ENCODE results near the gene HOXA13. TPM values are rescaled to one million over a fixed set of nuclear protein-coding genes. Genes with fewer than 3 reads are reported as not detected.

Gene HOXA13
- polyA plus RNA-seq, 1 donor from 2014 or later, result not detected

- Histone ChIP-seq H3K4me3 (ENCODE audit: low read length) (no peak overlapping the region), H3F3A (ENCODE audit: insufficient read depth, low read length, poor library complexity, severe bottlenecking) (no peaks in the 10 kb centered on the region), H3K36me3 (ENCODE audit: insufficient read depth, low read length) (no peaks in the 10 kb centered on the region), H4K20me1 (ENCODE audit: insufficient read depth) (no peaks in the 10 kb centered on the region), H2AFZ (ENCODE audit: low read depth, low read length) (no peak overlapping the region), H3K9me2 (ENCODE audit: insufficient read depth, low read length) (no peaks in the 10 kb centered on the region), H3K27ac (ENCODE audit: low read length) (no peak overlapping the region), H3K9ac (ENCODE audit: low read length) (no peak overlapping the region), H3K4me2 (ENCODE audit: low read length) (no peak overlapping the region), H3K9me3 (ENCODE audit: low read length) (peaks cover 15% of the 10 kb centered on the region), H3K79me2 (replicated peaks; ENCODE audit: insufficient read depth, low read length) (no peaks in the 10 kb centered on the region), H3K27me3 (ENCODE audit: insufficient read depth, low read depth, low read length) (peaks cover 100% of the 10 kb centered on the region)
- no peak for TF ChIP-seq CTCF (IDR thresholded peaks at IDR 0.05; ENCODE audit: poor library complexity, severe bottlenecking)
- TF ChIP-seq REST (IDR thresholded peaks at IDR 0.05; ENCODE audit: borderline replicate concordance), result no peak
- no peak for TF ChIP-seq POLR2AphosphoS5 (IDR thresholded peaks at IDR 0.05)
- no peak for TF ChIP-seq MXI1 (conservative IDR thresholded peaks at IDR 0.05; ENCODE audit: poor library complexity, severe bottlenecking)
- TF ChIP-seq RAD21 (conservative IDR thresholded peaks at IDR 0.05), result no peak
- no peak for TF ChIP-seq EZH2 (IDR thresholded peaks at IDR 0.05; ENCODE audit: borderline replicate concordance, insufficient read depth, low read length, poor library complexity, severe bottlenecking)
These were observed 24.0 kb downstream of the HOXA13 start for GRCh38 chr7:27175626-27176523.

- Histone ChIP-seq H3K9me2 (ENCODE audit: insufficient read depth, low read length) (no peaks in the 10 kb centered on the region), H3K27ac (ENCODE audit: low read length) (no peak overlapping the region), H3K27me3 (ENCODE audit: insufficient read depth, low read depth, low read length) (peaks cover 100% of the 10 kb centered on the region), H3K9me3 (ENCODE audit: low read length) (peaks cover 15% of the 10 kb centered on the region), H3K4me3 (ENCODE audit: low read length) (no peak overlapping the region), H2AFZ (ENCODE audit: low read depth, low read length) (no peak overlapping the region), H3K4me2 (ENCODE audit: low read length) (no peak overlapping the region), H3F3A (ENCODE audit: insufficient read depth, low read length, poor library complexity, severe bottlenecking) (no peaks in the 10 kb centered on the region), H3K9ac (ENCODE audit: low read length) (no peak overlapping the region), H3K79me2 (replicated peaks; ENCODE audit: insufficient read depth, low read length) (no peaks in the 10 kb centered on the region), H3K36me3 (ENCODE audit: insufficient read depth, low read length) (no peaks in the 10 kb centered on the region), H4K20me1 (ENCODE audit: insufficient read depth) (no peaks in the 10 kb centered on the region)
- TF ChIP-seq POLR2AphosphoS5 (IDR thresholded peaks at IDR 0.05), result no peak
- TF ChIP-seq REST (IDR thresholded peaks at IDR 0.05; ENCODE audit: borderline replicate concordance), result no peak
- no peak for TF ChIP-seq RAD21 (conservative IDR thresholded peaks at IDR 0.05)
These were observed 24.8 kb downstream of the HOXA13 start for GRCh38 chr7:27174874-27175625.

Data from neural cell (in vitro differentiated cells).